Thymus (tissue), 11 donors: ENCODE data around the gene KIF24. TPM values are rescaled to one million over a fixed set of nuclear protein-coding genes. Genes with fewer than 3 reads are reported as not detected.

Source experiments
- DNase-seq, 9 donors: peaks; one replicate each; pipeline ENCODE4 v3.0.0-alpha.2; 2013; ENCODE audit warnings: low spot score in 9 of 9, low read depth in 6 of 9, missing footprints in 1 of 9
- H3K27ac ChIP-seq, 2 donors: one replicate each; pipeline ENCODE4 v1.5.1; 2013; ENCODE audit warnings: control low read depth in 1 of 2, low read depth in 1 of 2, low read length in 1 of 2, mild to moderate bottlenecking in 1 of 2, moderate library complexity in 1 of 2
- H3K27me3 ChIP-seq, 2 donors: one replicate each; pipeline ENCODE4 v1.5.1; 2013; ENCODE audit warnings: low read length in 1 of 2; ENCODE audit not compliant: control insufficient read depth in 2 of 2, insufficient read depth in 1 of 2
- H3K36me3 ChIP-seq, 2 donors: one replicate each; pipeline ENCODE4 v1.5.1; 2013; ENCODE audit warnings: low read length in 1 of 2, mild to moderate bottlenecking in 1 of 2, moderate library complexity in 1 of 2; ENCODE audit not compliant: control insufficient read depth in 2 of 2, insufficient read depth in 2 of 2
- H3K4me1 ChIP-seq, 2 donors: one replicate each; pipeline ENCODE4 v1.5.1; 2013; ENCODE audit warnings: low read length in 2 of 2; ENCODE audit not compliant: control insufficient read depth in 2 of 2, insufficient read depth in 2 of 2
- H3K4me3 ChIP-seq, 2 donors: one replicate each; pipeline ENCODE4 v1.5.1; 2013; ENCODE audit warnings: low read length in 2 of 2, control low read depth in 1 of 2, mild to moderate bottlenecking in 1 of 2
- H3K9me3 ChIP-seq, 2 donors: one replicate each; pipeline ENCODE4 v1.5.1; 2013; ENCODE audit warnings: low read length in 1 of 2, mild to moderate bottlenecking in 1 of 2; ENCODE audit not compliant: control insufficient read depth in 2 of 2, insufficient read depth in 1 of 2
- WGBS: extraction: QIAGEN DNeasy Blood & Tissue Kit; methylation state at CpG from one replicate; pipeline ENCODE4 v1.1.7; 2013; 5-methylcytosine and 5-hydroxymethylcytosine counted together
- polyA plus RNA-seq: library from polyadenylated mRNA; stranded (reverse); fragments of 200-250 nt; gene quantifications from one replicate; pipeline ENCODE4 v1.2.3, GENCODE V29; 2013
- total RNA-seq: library from RNA; stranded (reverse); fragments of 120-200 nt; gene quantifications from one replicate; pipeline ENCODE4 v1.2.4, GENCODE V29; 2013
- donor health status: healthy.

Gene KIF24
- total and polyA plus RNA-seq, 2 donors: 0.57 to 4.5 TPM

DNA sequence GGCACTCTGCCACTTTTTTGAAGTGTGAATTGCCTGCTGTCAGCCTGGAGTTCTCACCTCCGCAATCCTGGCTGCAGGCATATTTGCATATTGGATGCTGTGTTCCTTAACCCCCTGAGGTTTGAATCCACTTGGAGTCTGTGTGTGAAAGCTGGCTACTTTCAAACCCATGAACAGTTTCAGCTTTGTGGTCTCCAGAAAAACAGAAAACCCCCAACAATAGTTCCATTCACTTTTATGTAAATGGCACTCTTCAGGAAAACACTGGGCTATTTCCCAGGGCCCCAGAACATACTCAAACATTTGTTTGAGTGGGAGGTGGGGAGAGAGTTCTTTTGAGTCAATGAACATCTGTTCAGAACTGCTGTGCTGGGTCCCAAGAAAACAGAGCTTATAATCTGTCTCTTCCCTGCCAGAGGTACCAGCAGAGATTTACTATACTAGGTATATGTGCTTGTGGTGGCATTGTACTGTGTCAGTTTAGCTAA is 5.3 kb upstream of the KIF24 start:
- Histone ChIP-seq H3K4me3 (no peak overlapping the region), H3K27me3 (no peaks in the 10 kb centered on the region), H3K27ac (no peak overlapping the region), H3K36me3 (peaks cover 10 to 18% of the 10 kb centered on the region in 2 donors), H3K4me1 (peaks cover 2 to 3% of the 10 kb centered on the region in 2 donors), H3K9me3 (no peaks in the 10 kb centered on the region)
- 90% methylated on average over 1 of the region's 1 CpG for WGBS
- DNase-seq: no peak

DNA sequence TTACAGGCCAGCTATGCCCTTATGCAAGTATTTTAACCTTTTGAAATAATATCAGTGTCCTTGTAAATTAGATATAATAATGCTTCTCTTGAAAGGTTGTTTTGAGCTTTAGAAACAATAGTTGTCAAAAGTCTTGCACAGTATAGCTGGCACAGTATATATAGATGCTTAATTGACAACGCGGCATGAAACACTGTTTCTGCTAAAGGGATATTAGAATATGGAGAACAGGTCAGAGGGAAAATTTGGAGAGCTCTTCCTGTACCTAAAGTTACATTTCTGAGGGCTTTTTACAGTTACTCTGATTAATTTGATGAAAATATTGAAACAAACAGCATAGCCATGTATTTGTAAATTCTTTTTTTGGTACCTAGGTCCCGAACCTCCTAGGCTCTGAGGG is 4.8 kb upstream of the KIF24 start:
- H3K4me1 ChIP-seq: peaks cover 2 to 3% of the 10 kb centered on the region in 2 donors
- no peaks in the 10 kb centered on the region for H3K9me3 ChIP-seq
- whole genome bisulfite sequencing: 75% methylated on average over 3 of the region's 3 CpGs
- no peak overlapping the region for H3K4me3 ChIP-seq
- H3K27me3 ChIP-seq: no peaks in the 10 kb centered on the region
- H3K27ac ChIP-seq: no peak overlapping the region
- no peak for DNase-seq
- peaks cover 5 to 12% of the 10 kb centered on the region in 2 donors for H3K36me3 ChIP-seq

DNA sequence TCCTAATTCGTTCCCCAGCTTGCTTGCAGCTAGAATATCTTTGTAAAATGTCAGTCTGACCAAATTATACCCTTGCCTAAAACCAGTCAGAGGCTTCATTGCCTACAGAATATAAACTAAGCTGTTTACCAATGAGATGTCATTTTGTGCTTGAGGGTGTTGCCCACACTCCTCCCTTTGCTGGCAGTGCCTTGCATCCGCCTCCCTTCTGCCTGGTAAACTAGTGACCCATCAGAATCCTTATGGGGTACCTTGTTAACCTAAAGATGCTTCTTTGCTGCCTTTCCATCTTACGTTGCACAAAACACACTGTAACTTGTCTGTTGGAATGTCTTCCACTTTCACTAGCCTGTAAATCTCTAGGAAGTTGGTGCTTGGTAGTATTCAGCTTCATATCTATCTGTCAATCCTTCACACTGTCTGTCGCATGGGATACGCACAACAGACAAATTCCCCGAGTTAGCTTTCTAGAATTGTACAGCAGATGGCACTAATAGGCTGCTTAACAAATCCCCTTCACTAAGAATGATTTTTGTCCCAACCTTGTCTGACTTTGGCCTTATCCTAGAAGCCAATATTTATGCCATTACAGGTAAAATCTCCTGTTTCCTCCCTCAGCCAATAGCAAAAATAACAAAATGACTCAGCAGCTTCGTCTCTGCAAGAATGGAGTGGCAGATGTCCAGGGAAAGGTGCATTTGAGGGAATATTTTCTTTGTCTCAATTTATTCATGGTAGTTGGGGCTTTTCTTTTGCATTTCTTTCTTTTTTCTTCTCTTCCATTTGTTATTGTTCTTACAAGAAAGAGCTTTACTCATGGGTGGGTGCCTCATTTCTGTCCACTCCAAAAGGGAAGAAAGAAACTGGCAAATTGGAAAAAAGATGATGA is 3.3 kb upstream of the KIF24 start:
- no peak overlapping the region for H3K4me3 ChIP-seq
- no peaks in the 10 kb centered on the region for H3K27me3 ChIP-seq
- no peaks in the 10 kb centered on the region for H3K9me3 ChIP-seq
- DNase-seq: peak in 2 of 9 donors; percentile 32 to 61
- peaks cover 0 to 7% of the 10 kb centered on the region in 2 donors for H3K36me3 ChIP-seq
- H3K4me1 ChIP-seq: peaks cover 7 to 14% of the 10 kb centered on the region in 2 donors
- 74% methylated on average over 7 of the region's 7 CpGs for WGBS
- no peak overlapping the region for H3K27ac ChIP-seq

DNA sequence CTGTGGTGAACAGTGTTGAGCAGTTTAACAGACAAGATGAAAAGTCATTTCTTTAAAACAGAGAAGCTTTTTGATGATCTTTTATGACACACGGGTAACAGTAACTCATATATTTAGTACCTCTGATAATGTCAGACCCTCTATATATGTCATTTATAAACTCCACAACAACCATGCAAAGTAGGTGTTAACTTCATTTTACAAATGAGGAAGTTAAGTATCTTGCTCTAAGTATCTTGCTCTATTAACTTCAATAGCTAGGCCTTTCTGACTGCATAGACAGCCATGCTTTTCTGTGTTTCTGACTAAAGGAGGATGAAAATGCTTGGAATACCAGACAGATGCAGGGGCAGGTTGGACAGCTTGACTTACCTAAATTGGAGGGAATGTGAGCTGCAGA is 2.1 kb upstream of the KIF24 start:
- no peak overlapping the region for H3K27ac ChIP-seq
- peaks cover 0 to 7% of the 10 kb centered on the region in 2 donors for H3K36me3 ChIP-seq
- H3K27me3 ChIP-seq: no peaks in the 10 kb centered on the region
- H3K4me3 ChIP-seq: no peak overlapping the region
- H3K4me1 ChIP-seq: peaks cover 7 to 14% of the 10 kb centered on the region in 2 donors
- WGBS: 91% methylated on average over 1 of the region's 1 CpG
- no peaks in the 10 kb centered on the region for H3K9me3 ChIP-seq
- no peak for DNase-seq

DNA sequence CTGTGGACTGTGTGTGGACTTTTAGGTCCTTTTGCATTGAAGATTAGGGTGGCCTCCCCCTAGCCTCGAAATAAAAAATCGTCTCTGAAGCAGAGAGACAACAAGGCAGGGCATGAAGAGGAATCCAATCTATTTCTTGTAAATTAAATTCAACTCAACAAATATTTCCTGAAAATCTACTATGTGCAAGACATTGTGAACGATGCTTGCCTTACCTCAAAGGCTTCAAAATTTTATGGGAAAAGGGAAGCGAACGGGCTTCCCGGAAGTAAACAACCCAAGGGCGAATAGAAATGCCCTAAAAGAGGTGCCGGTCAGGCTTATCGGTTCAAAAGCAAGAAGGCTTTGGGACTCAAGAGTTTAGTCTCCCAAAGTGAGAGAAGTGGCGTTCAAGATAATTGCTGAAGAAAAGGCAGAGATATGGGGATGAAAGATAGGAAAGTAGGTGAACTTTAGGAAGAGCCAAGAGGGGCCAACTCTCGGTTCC is 525 bp downstream of the KIF24 start:
- Histone ChIP-seq H3K27ac (peak overlapping the region; percentile 43 to 77), H3K9me3 (no peaks in the 10 kb centered on the region), H3K4me3 (peak overlapping the region; percentile 61 to 73), H3K4me1 (peaks cover 7 to 14% of the 10 kb centered on the region in 2 donors), H3K36me3 (no peaks in the 10 kb centered on the region), H3K27me3 (no peaks in the 10 kb centered on the region)
- WGBS: under 1% methylated on average over 11 of the region's 11 CpGs
- DNase-seq: peak in 2 of 9 donors; percentile 2 to 4

DNA sequence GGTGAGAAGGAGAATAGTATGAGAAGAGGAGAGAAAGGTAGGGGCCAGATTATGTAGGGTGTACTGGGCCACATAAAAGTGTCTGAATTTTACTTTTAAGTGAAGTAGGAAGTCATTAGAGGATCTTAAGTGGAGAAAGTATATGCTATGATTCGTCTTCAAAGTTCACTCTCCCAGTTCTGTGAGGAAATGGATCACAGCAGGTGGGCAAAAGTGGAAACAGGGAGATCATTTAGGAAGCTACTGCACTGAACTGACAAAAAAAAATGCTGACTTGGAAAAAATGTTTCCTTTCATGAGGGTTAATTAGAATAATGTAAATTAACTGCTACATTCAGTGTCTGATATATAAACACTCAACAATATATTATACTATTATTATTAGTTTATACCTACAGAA is 2.4 kb downstream of the KIF24 start:
- peaks cover 7 to 14% of the 10 kb centered on the region in 2 donors for H3K4me1 ChIP-seq
- WGBS: 89% methylated on average over 1 of the region's 1 CpG
- H3K27me3 ChIP-seq: no peaks in the 10 kb centered on the region

DNA sequence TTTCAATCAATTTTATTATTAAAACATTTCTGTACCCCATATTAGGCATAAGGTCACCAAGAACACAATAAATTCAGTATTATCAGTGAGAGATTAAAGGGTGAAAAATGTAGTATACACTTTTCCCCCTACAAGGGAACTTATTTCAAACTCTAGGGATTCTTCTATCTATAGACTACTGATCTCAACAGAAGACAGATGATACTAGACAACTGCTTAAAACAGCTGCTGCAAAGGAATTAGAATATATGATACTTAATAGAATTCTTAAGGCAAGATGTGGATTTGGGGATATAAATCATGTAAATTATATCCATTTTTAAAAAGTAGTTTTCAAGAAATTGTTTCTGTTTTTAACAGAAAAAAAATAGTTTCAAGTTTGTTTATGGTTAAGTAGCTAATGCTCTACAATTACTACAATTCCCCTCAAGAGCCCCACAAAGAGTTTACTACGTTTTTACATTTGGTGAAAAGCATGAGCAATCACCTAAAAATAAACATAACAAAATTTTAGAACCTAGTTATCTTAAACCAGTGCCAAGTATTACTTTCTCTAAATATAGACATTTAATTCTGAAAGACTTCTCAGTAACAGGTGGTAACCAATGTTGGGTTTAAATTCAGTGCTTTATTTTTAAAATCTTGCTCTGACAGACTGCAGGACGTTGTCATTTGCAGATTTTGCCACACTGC is 6.0 kb downstream of the KIF24 start:
- Histone ChIP-seq H3K36me3 (peaks cover under 1 to 16% of the 10 kb centered on the region in 2 donors), H3K27ac (no peak overlapping the region), H3K9me3 (no peaks in the 10 kb centered on the region), H3K27me3 (no peaks in the 10 kb centered on the region), H3K4me3 (no peak overlapping the region), H3K4me1 (peaks cover 0 to 4% of the 10 kb centered on the region in 2 donors)
- no peak for DNase-seq
- 98% methylated on average over 2 of the region's 2 CpGs for WGBS

More for the DNA sequence above, 2.4 kb downstream of the KIF24 start:
- Histone ChIP-seq H3K27ac (no peak overlapping the region), H3K4me3 (no peak overlapping the region), H3K36me3 (no peaks in the 10 kb centered on the region), H3K9me3 (no peaks in the 10 kb centered on the region)
- no peak for DNase-seq

DNA sequence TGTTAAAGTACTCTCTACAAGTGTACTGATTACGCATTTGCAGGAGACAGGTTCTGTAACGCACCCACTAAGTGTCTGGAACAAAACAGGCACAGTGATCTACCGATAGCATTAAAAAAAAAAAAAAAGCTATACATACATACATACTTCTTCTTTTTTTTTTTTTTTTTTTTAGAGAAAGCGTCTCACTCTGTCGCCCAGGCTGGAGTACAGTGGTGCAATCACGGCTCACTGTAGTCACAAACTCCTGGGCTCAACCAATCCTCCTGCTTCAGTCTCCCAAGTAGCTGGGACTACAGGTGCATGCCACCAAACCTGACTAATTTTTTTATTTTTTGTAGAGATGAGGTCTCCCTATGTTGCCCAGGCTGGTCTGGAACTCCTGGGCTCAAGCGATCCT is 7.6 kb downstream of the KIF24 start:
- WGBS: 95% methylated on average over 7 of the region's 7 CpGs
- Histone ChIP-seq H3K4me1 (no peaks in the 10 kb centered on the region), H3K36me3 (peaks cover 2 to 16% of the 10 kb centered on the region in 2 donors), H3K27me3 (no peaks in the 10 kb centered on the region), H3K9me3 (no peaks in the 10 kb centered on the region), H3K27ac (no peak overlapping the region), H3K4me3 (no peak overlapping the region)
- no peak for DNase-seq
